WTC11 (cell line): ENCODE measurements around the gene CRIP1. TPM values are rescaled to one million over a fixed set of nuclear protein-coding genes. Genes with fewer than 3 reads are reported as not detected.

Experiments used
- ATAC-seq: fragments of 200-7000 bp; cut with Tn5 transposase; 2 replicates; pipeline ENCODE4 v1.10.0; 2021; ENCODE audit warnings: mild to moderate bottlenecking, moderate library complexity
- CTCF ChIA-PET: fragments of 300-600 bp; sonication (Branson Sonifier 250); formaldehyde crosslinking; loops from one replicate; lab custom pipeline; 2021; ENCODE audit warnings: antibody characterized with exemption; lab: Charles Lee
- POLR2A ChIA-PET: fragments of 350-600 bp; sonication (Branson Sonifier 250); formaldehyde crosslinking; loops from one replicate; lab custom pipeline; 2021; ENCODE audit warnings: antibody characterized with exemption; lab: Charles Lee
- DNase-seq: peaks from one replicate; pipeline ENCODE4 v3.0.0; 2021; ENCODE audit warnings: low spot score
- H3K27ac Mint-ChIP-seq: 2 replicates; pipeline ENCODE4 v1.8.0; 2021; ENCODE audit warnings: mixed read lengths
- H3K27me3 Mint-ChIP-seq: 2 replicates; pipeline ENCODE4 v1.8.0; 2021; ENCODE audit warnings: low read depth, mild to moderate bottlenecking, moderate library complexity, mixed read lengths
- H3K36me3 Mint-ChIP-seq: 2 replicates; pipeline ENCODE4 v1.8.0; 2021; ENCODE audit warnings: mixed read lengths
- H3K4me1 Mint-ChIP-seq: 2 replicates; pipeline ENCODE4 v1.8.0; 2022; ENCODE audit warnings: mixed read lengths
- H3K4me3 Mint-ChIP-seq: 2 replicates; pipeline ENCODE4 v1.8.0; 2021; ENCODE audit warnings: mild to moderate bottlenecking, moderate library complexity, mixed read lengths
- H3K9me3 Mint-ChIP-seq: 2 replicates; pipeline ENCODE4 v1.8.0; 2021; ENCODE audit warnings: mixed read lengths
- ARID4B ChIP-seq: sonication (generic); formaldehyde crosslinking; IDR thresholded peaks from 2 replicates; pipeline ENCODE4 v1.8.0; 2023; ENCODE audit warnings: missing genetic modification reagents, mild to moderate bottlenecking, borderline replicate concordance
- CBFB ChIP-seq: sonication (generic); formaldehyde crosslinking; IDR thresholded peaks from 2 replicates; pipeline ENCODE4 v1.8.1; 2022; ENCODE audit warnings: mild to moderate bottlenecking, low read depth, missing genetic modification reagents
- CDX4 ChIP-seq: fragments of 250-450 bp; sonication (Bioruptor Pico); IDR thresholded peaks from 2 replicates; pipeline ENCODE4 v1.9.0; 2021; ENCODE audit warnings: moderate library complexity, mild to moderate bottlenecking, inconsistent platforms, borderline replicate concordance
- CREM ChIP-seq: sonication (generic); formaldehyde crosslinking; IDR thresholded peaks from 2 replicates; pipeline ENCODE4 v1.8.1; 2022; ENCODE audit warnings: mild to moderate bottlenecking, missing genetic modification reagents, moderate library complexity
- CTCF ChIP-seq: fragments of 200-600 bp; IDR thresholded peaks from 2 replicates; pipeline ENCODE4 v1.8.0; 2022; ENCODE audit warnings: antibody characterized with exemption
- E2F5 ChIP-seq: sonication (generic); formaldehyde crosslinking; IDR thresholded peaks from 2 replicates; pipeline ENCODE4 v1.8.1; 2022; ENCODE audit warnings: mild to moderate bottlenecking, moderate library complexity, missing genetic modification reagents
- ETV6 ChIP-seq: sonication (generic); formaldehyde crosslinking; IDR thresholded peaks from 2 replicates; pipeline ENCODE4 v1.8.1; 2022; ENCODE audit warnings: mild to moderate bottlenecking, missing genetic modification reagents
- GABPB1 ChIP-seq: sonication (generic); formaldehyde crosslinking; IDR thresholded peaks from 2 replicates; pipeline ENCODE4 v1.8.1; 2023; ENCODE audit warnings: mild to moderate bottlenecking, missing genetic modification reagents
- GRHL2 ChIP-seq: fragments of 250-450 bp; sonication (Bioruptor Pico); IDR thresholded peaks from 2 replicates; pipeline ENCODE4 v1.8.0; 2022; ENCODE audit warnings: mild to moderate bottlenecking, moderate library complexity; ENCODE audit not compliant: insufficient replicate concordance, severe bottlenecking
- MYBL2 ChIP-seq: sonication (generic); formaldehyde crosslinking; IDR thresholded peaks from 2 replicates; pipeline ENCODE4 v1.8.1; 2023; ENCODE audit warnings: mild to moderate bottlenecking, moderate library complexity, missing genetic modification reagents
- OVOL2 ChIP-seq: fragments of 250-450 bp; sonication (Bioruptor Pico); IDR thresholded peaks from 2 replicates; pipeline ENCODE4 v1.9.0; 2021; ENCODE audit warnings: mild to moderate bottlenecking, borderline replicate concordance
- SMAD4 ChIP-seq: sonication (generic); formaldehyde crosslinking; IDR thresholded peaks from 2 replicates; pipeline ENCODE4 v1.8.0; 2022; ENCODE audit warnings: mild to moderate bottlenecking, missing genetic modification reagents
- SOX15 ChIP-seq: fragments of 250-450 bp; sonication (Bioruptor Pico); IDR thresholded peaks from 2 replicates; pipeline ENCODE4 v1.9.0; 2021; ENCODE audit warnings: mild to moderate bottlenecking
- TCF7 ChIP-seq: sonication (generic); formaldehyde crosslinking; IDR thresholded peaks from 2 replicates; pipeline ENCODE4 v1.8.0; 2022; ENCODE audit warnings: mild to moderate bottlenecking, low read depth, missing genetic modification reagents, moderate library complexity
- TEAD1 ChIP-seq: sonication (generic); formaldehyde crosslinking; IDR thresholded peaks from 2 replicates; pipeline ENCODE4 v1.8.0; 2022; ENCODE audit warnings: mild to moderate bottlenecking, missing genetic modification reagents
- TP53 ChIP-seq: sonication (generic); formaldehyde crosslinking; IDR thresholded peaks from 2 replicates; pipeline ENCODE4 v1.8.1; 2023; ENCODE audit warnings: mild to moderate bottlenecking, missing genetic modification reagents
- ZNF138 ChIP-seq: sonication (generic); formaldehyde crosslinking; conservative IDR thresholded peaks from 2 replicates; pipeline ENCODE4 v1.8.1; 2022; ENCODE audit warnings: mild to moderate bottlenecking, moderate library complexity, missing genetic modification reagents
- ZNF425 ChIP-seq: fragments of 250-450 bp; sonication (Bioruptor Pico); conservative IDR thresholded peaks from 2 replicates; pipeline ENCODE4 v1.9.0; 2021; ENCODE audit warnings: mild to moderate bottlenecking
- total RNA-seq: library from RNA; stranded (reverse); gene quantifications from 3 replicates; pipeline ENCODE4 v1.2.3, GENCODE V29; 2021

Gene CRIP1
- total RNA-seq, 1 experiment from 2014 or later, result 9.0 TPM

- ChIA-PET POLR2A (no interaction called here), CTCF (interaction anchor here (1.7 to 5.1 kb wide), 2 partner anchors 13 to 113 kb away, joined by 4 to 116 read pairs; no protein-coding TSS in a partner anchor)
- no peak for TF ChIP-seq SMAD4
- TF ChIP-seq MYBL2 (CRISPR knock-in tag), result no peak
- TF ChIP-seq ARID4B (CRISPR knock-in tag), result no peak
- no peak for TF ChIP-seq E2F5
- TF ChIP-seq GABPB1 (CRISPR knock-in tag), result no peak
- no peak for TF ChIP-seq CBFB (CRISPR knock-in tag)
- no peak for TF ChIP-seq ZNF425 (CRISPR knock-in tag)
- no peak for TF ChIP-seq TP53 (CRISPR knock-in tag)
- no peak for TF ChIP-seq CTCF
- no peak for TF ChIP-seq SOX15 (CRISPR knock-in tag)
- TF ChIP-seq ETV6, result no peak
- no peak for TF ChIP-seq TCF7
- no peak for TF ChIP-seq GRHL2 (CRISPR knock-in tag)
- no peak for TF ChIP-seq OVOL2
- TF ChIP-seq ZNF138 (CRISPR knock-in tag), result no peak
- TF ChIP-seq CDX4 (CRISPR knock-in tag), result no peak
- TF ChIP-seq TEAD1, result no peak
- no peak for TF ChIP-seq CREM (CRISPR knock-in tag)
- ATAC-seq (no peak), DNase-seq (no peak)
- Mint-ChIP-seq H3K9me3 (no peaks in the 10 kb centered on the region), H3K4me1 (peaks cover 18% of the 10 kb centered on the region), H3K27me3 (peaks cover 87% of the 10 kb centered on the region), H3K27ac (no peak overlapping the region), H3K4me3 (no peak overlapping the region), H3K36me3 (no peaks in the 10 kb centered on the region)
Measured at GRCh38 chr14:105483300-105484068, 3.2 kb upstream of the CRIP1 start.
